ACHN (cell line): ENCODE data around the gene ZNF215.
A peak's percentile ranks its signal among the peaks of the same experiment; 100 is the strongest.
"Not testable (repeated sequence)": the region's sequence is repeated elsewhere in the genome, so short reads cannot be mapped to it uniquely, and the experiment has no call there.

ENCODE experiments used
- DNase-seq: peaks from one replicate; pipeline ENCODE4 v3.0.0-alpha.2; 2015
- in situ Hi-C: cut with HindIII; loops from 2 replicates; pipeline ENCODE4 v1.10.0; 2017; ENCODE audit warnings: low sequenced_read_pairs, low pct_ligation_motif_present, low pct_unique_long_range_greater_than_20kb

Gene ZNF215

GRCh38 chr11:6927030-6927617 is 898 bp downstream of the ZNF215 start:
- no peak for DNase-seq
- in situ Hi-C loops: no loop called here

- in situ Hi-C loops: no loop called here
- no peak for DNase-seq
Observed at GRCh38 chr11:6928916-6929315, 2.7 kb downstream of the ZNF215 start.

GRCh38 chr11:6931146-6931713 is 5.0 kb downstream of the ZNF215 start:
- no peak for DNase-seq
- in situ Hi-C loops: no loop called here

- in situ Hi-C loops: no loop called here
- DNase-seq: no peak
Observed at GRCh38 chr11:6932145-6932544, 5.9 kb downstream of the ZNF215 start.

- DNase-seq: no peak
- in situ Hi-C loops: no loop called here
Observed at GRCh38 chr11:6941970-6942369, 15.7 kb downstream of the ZNF215 start.

- in situ Hi-C loops: no loop called here
- no peak for DNase-seq
Observed at GRCh38 chr11:6943131-6943530, 16.9 kb downstream of the ZNF215 start.

GRCh38 chr11:6954248-6954647 is 28.0 kb downstream of the ZNF215 start:
- DNase-seq, in situ Hi-C loops: not testable (repeated sequence)

- DNase-seq: no peak
Observed at GRCh38 chr11:6962141-6962540, 35.9 kb downstream of the ZNF215 start.

GRCh38 chr11:6962673-6963072 is 36.4 kb downstream of the ZNF215 start:
- in situ Hi-C loops: no loop called here

More at GRCh38 chr11:6962141-6962540, 35.9 kb downstream of the ZNF215 start:
- in situ Hi-C loops: no loop called here

GRCh38 chr11:6968816-6969215 is 42.6 kb downstream of the ZNF215 start:
- DNase-seq: no peak

More at GRCh38 chr11:6962673-6963072, 36.4 kb downstream of the ZNF215 start:
- DNase-seq: no peak

GRCh38 chr11:6969854-6970253 is 43.6 kb downstream of the ZNF215 start:
- DNase-seq, in situ Hi-C loops: not testable (repeated sequence)

More at GRCh38 chr11:6968816-6969215, 42.6 kb downstream of the ZNF215 start:
- in situ Hi-C loops: no loop called here

- DNase-seq: no peak
- in situ Hi-C loops: no loop called here
Observed at GRCh38 chr11:6979365-6979764, 53.1 kb downstream of the ZNF215 start.

- in situ Hi-C loops: no loop called here
- no peak for DNase-seq
Observed at GRCh38 chr11:6986487-6986886, 60.3 kb downstream of the ZNF215 start.

GRCh38 chr11:6988506-6988905 is 62.3 kb downstream of the ZNF215 start:
- in situ Hi-C loops: no loop called here
- DNase-seq: no peak

GRCh38 chr11:6991227-6991626 is 65.0 kb downstream of the ZNF215 start:
- in situ Hi-C loops: no loop called here
- no peak for DNase-seq

GRCh38 chr11:6992026-6992425 is 65.8 kb downstream of the ZNF215 start:
- in situ Hi-C loops: no loop called here
- no peak for DNase-seq

- DNase-seq: no peak
- in situ Hi-C loops: no loop called here
Observed at GRCh38 chr11:6992457-6993417, 66.5 kb downstream of the ZNF215 start.

GRCh38 chr11:6995703-6996102 is 69.5 kb downstream of the ZNF215 start:
- in situ Hi-C loops: no loop called here

GRCh38 chr11:7004482-7004881 is 78.3 kb downstream of the ZNF215 start:
- in situ Hi-C loops: no loop called here
- DNase-seq: peak; percentile 35

More at GRCh38 chr11:6995703-6996102, 69.5 kb downstream of the ZNF215 start:
- no peak for DNase-seq
